HEK293 (cell line): ENCODE results near the gene VPS37C.

ENCODE experiments used
- CTCF ChIP-seq: fragments of 450-650 bp; formaldehyde crosslinking; IDR thresholded peaks from 2 replicates; pipeline ENCODE4 v1.5.1; 2016; ENCODE audit warnings: missing biosample characterization, missing genetic modification characterization
- ZNF133 ChIP-seq: fragments of 450-650 bp; formaldehyde crosslinking; IDR thresholded peaks from 2 replicates; pipeline ENCODE4 v1.5.1; 2016; ENCODE audit warnings: missing biosample characterization, missing genetic modification characterization
- ZNF146 ChIP-seq: fragments of 450-650 bp; formaldehyde crosslinking; IDR thresholded peaks from 2 replicates; pipeline ENCODE4 v1.5.1; 2016; ENCODE audit warnings: missing biosample characterization, missing genetic modification characterization

GRCh38 chr11:61121917-61122316 is 39.3 kb downstream of the VPS37C start:
- TF ChIP-seq ZNF146 = no peak
- no peak for TF ChIP-seq ZNF133 (tag by site-specific recombination)
- TF ChIP-seq CTCF (tag by site-specific recombination) = no peak
